ENCODE measurements around the gene HRAS. TPM values are rescaled to one million over a fixed set of nuclear protein-coding genes. Genes with fewer than 3 reads are reported as not detected.
A peak's percentile ranks its signal among the peaks of the same experiment; 100 is the strongest.

HRAS gene
- total and polyA plus RNA-seq, 2 of the 8 experiments (the other 6 are each of a cell fraction or from before 2014, with no cell fraction given): 44.3 to 54.7 TPM

GRCh38 chr11:507727-508515 is 27.5 kb downstream of the HRAS start:
- Histone ChIP-seq H3K9me3 (ENCODE audit: insufficient read depth in 2 of 2, low read depth in 1 of 2, low read length in 1 of 2) (no peaks in the 10 kb centered on the region), H3K79me2 (ENCODE audit: control insufficient read depth in 1 of 2, insufficient read depth in 2 of 2, low read length in 2 of 2) (peaks cover 0 to 14% of the 10 kb centered on the region in 2 experiments; a peak in 1 of 4 replicates), H3K4me1 (replicated peaks in 1 of 4; ENCODE audit: control insufficient read depth in 3 of 4, insufficient read depth in 4 of 4, low read length in 3 of 4) (peaks cover 0 to 9% (median 2%) of the 10 kb centered on the region in 4 experiments; a peak in 3 of 7 replicates), H3K4me2 (ENCODE audit: insufficient read depth in 1 of 2, low read depth in 2 of 2, low read length in 2 of 2) (peak overlapping the region; percentile 54 to 85), H3K4me3 (ENCODE audit: extremely low read depth in 1 of 4, insufficient read depth in 2 of 4, low read depth in 3 of 4, low read length in 4 of 4) (peak overlapping the region; percentile 48 to 96 (median 70)), H3K27ac (ENCODE audit: low read depth, low read length) (no peak overlapping the region), H3K23ac (ENCODE audit: insufficient read length) (no peak overlapping the region), H2BK120ac (replicated peaks; ENCODE audit: low read depth, low read length) (peak overlapping the region; percentile 64), H4K20me1 (replicated peaks in 1 of 2; ENCODE audit: control insufficient read depth in 1 of 2, insufficient read depth in 2 of 2, low read length in 2 of 2) (peaks cover 0 to 6% of the 10 kb centered on the region in 2 experiments), H3K79me1 (ENCODE audit: low read depth, low read length) (peaks cover 2% of the 10 kb centered on the region; the same call in 1 of the 2 replicates), H2BK20ac (ENCODE audit: low read length) (no peak overlapping the region), H3K9ac (replicated peaks in 1 of 4; ENCODE audit: extremely low read depth in 1 of 4, low read depth in 3 of 4, low read length in 3 of 4) (peak overlapping the region in 3 of 4 experiments; percentile 34 to 50 (median 38); a peak in 5 of 7 replicates), H2AK5ac (ENCODE audit: low read depth, low read length) (no peak overlapping the region), H2BK12ac (ENCODE audit: low read depth, low read length) (no peak overlapping the region), H3K18ac (ENCODE audit: extremely low read depth, low read length) (peak overlapping the region; percentile 60; the same call in 1 of the 2 replicates), H2BK5ac (ENCODE audit: low read depth, low read length) (no peak overlapping the region), H3K27me3 (replicated peaks in 1 of 4; ENCODE audit: control insufficient read depth in 3 of 4, extremely low read depth in 1 of 4, insufficient read depth in 3 of 4, low read length in 3 of 4) (no peaks in the 10 kb centered on the region), H3K4ac (replicated peaks; ENCODE audit: insufficient read length, low read depth, low read length) (no peak overlapping the region), H3K14ac (ENCODE audit: insufficient read length) (no peak overlapping the region), H4K8ac (ENCODE audit: extremely low read depth, insufficient read depth, low read length) (peak overlapping the region; percentile 71), H4K5ac (ENCODE audit: insufficient read length, low read depth, low read length) (no peak overlapping the region), H2AFZ (ENCODE audit: low read length) (no peak overlapping the region), H3K36me3 (ENCODE audit: control insufficient read depth in 2 of 4, insufficient read depth in 4 of 4, low read length in 3 of 4) (no peaks in the 10 kb centered on the region; a peak in 1 of 8 replicates), H3K23me2 (ENCODE audit: low read depth, low read length) (peaks cover 8% of the 10 kb centered on the region), H4K91ac (replicated peaks; ENCODE audit: insufficient read length, low read length) (no peak overlapping the region), H3K56ac (replicated peaks; ENCODE audit: insufficient read length, low read depth, low read length) (no peak overlapping the region), H2BK15ac (ENCODE audit: low read length) (no peak overlapping the region)
- DNase-seq (ENCODE audit: low read depth in 1 of 2, low spot score in 2 of 2): no peak
- WGBS, 2 experiments (ENCODE audit: extremely low coverage in 1 of 2, insufficient coverage in 1 of 2, insufficient read length in 1 of 2, insufficient replicate concordance in 2 of 2, low coverage in 1 of 2, low lambda C conversion rate in 2 of 2, missing lambda C conversion rate in 1 of 2): 42% methylated on average over 43 of the region's 45 CpGs; no CpG with 5 or more reads in 1 of the 2 experiments
- ChIA-PET POLR2A (ENCODE audit: partially characterized antibody) (interaction anchor here (0.7 to 7.1 kb wide), 5 partner anchors 14 to 125 kb away, joined by 3 to 41 read pairs (median 8); partner anchors contain the start of gene LRRC56), CTCF (ENCODE audit: partially characterized antibody) (interaction anchor here (0.5 to 0.6 kb wide), 2 partner anchors 131 to 1300 kb away, joined by 3 read pairs; no protein-coding TSS in a partner anchor)
- FAIRE-seq: no peak
- TF ChIP-seq RFX5 (IDR thresholded peaks at IDR 0.05; ENCODE audit: borderline replicate concordance, low read depth, low read length) (no peak), GABPA (IDR thresholded peaks at IDR 0.05; ENCODE audit: borderline replicate concordance, insufficient read depth, low read length) (peak; percentile 62; the same call in 1 of the 2 replicates), MAX (IDR thresholded peaks at IDR 0.05) (no peak), ATF3 (IDR thresholded peaks at IDR 0.05; ENCODE audit: insufficient read depth, low read depth, low read length) (no peak), FOSL1 (IDR thresholded peaks at IDR 0.05; ENCODE audit: insufficient read depth, low read depth, low read length) (no peak), BACH1 (IDR thresholded peaks at IDR 0.05; ENCODE audit: low read length) (no peak; the same call in 1 of the 2 replicates), TBP (IDR thresholded peaks at IDR 0.05; ENCODE audit: low read depth, low read length) (no peak), POLR2AphosphoS5 (IDR thresholded peaks at IDR 0.05; ENCODE audit: low read depth, low read length) (no peak), TAF1 (IDR thresholded peaks at IDR 0.05; ENCODE audit: low read depth, low read length) (peak; percentile 35; the same call in 1 of the 2 replicates), JUN (IDR thresholded peaks at IDR 0.05; ENCODE audit: low read depth, low read length) (no peak), SIRT6 (IDR thresholded peaks at IDR 0.05; ENCODE audit: low read length) (no peak)

All from H1 (cell line).